HPDE6-E6E7 (cell line): ENCODE measurements around the gene OR13J1.

Source experiments
- DNase-seq: peaks from one replicate; pipeline ENCODE4 v3.0.0; 2011; ENCODE audit warnings: missing footprints; ENCODE audit errors: extremely low spot score

OR13J1 gene

GRCh38 chr9:35859310-35859989, 10.8 kb downstream of the OR13J1 start:
- DNase-seq = no peak

- no peak for DNase-seq
Observed at GRCh38 chr9:35858458-35858857, 11.7 kb downstream of the OR13J1 start.

- no peak for DNase-seq
Observed at GRCh38 chr9:35856882-35857281, 13.3 kb downstream of the OR13J1 start.

GRCh38 chr9:35856206-35856605, 14.0 kb downstream of the OR13J1 start:
- no peak for DNase-seq

GRCh38 chr9:35854091-35854762, 16.0 kb downstream of the OR13J1 start:
- no peak for DNase-seq

GRCh38 chr9:35852876-35853865, 17.0 kb downstream of the OR13J1 start:
- no peak for DNase-seq

- no peak for DNase-seq
Observed at GRCh38 chr9:35852267-35852815, 17.9 kb downstream of the OR13J1 start.

- peak; percentile 86 for DNase-seq
Observed at GRCh38 chr9:35847792-35848572, 22.2 kb downstream of the OR13J1 start.

- DNase-seq = no peak
Observed at GRCh38 chr9:35845824-35846771, 24.1 kb downstream of the OR13J1 start.

GRCh38 chr9:35844628-35845270, 25.5 kb downstream of the OR13J1 start:
- DNase-seq = peak; percentile 72

- DNase-seq = no peak
Observed at GRCh38 chr9:35842795-35843194, 27.4 kb downstream of the OR13J1 start.

- DNase-seq = no peak
Observed at GRCh38 chr9:35842020-35842745, 28.0 kb downstream of the OR13J1 start.

- no peak for DNase-seq
Observed at GRCh38 chr9:35841645-35841900, 28.6 kb downstream of the OR13J1 start.

GRCh38 chr9:35840881-35841644, 29.1 kb downstream of the OR13J1 start:
- no peak for DNase-seq

GRCh38 chr9:35839926-35840325, 30.3 kb downstream of the OR13J1 start:
- no peak for DNase-seq

GRCh38 chr9:35836595-35836994, 33.6 kb downstream of the OR13J1 start:
- DNase-seq = no peak

GRCh38 chr9:35835766-35836165, 34.4 kb downstream of the OR13J1 start:
- no peak for DNase-seq

GRCh38 chr9:35835216-35835632, 35.0 kb downstream of the OR13J1 start:
- no peak for DNase-seq
